Body of pancreas (tissue), 4 donors: ENCODE measurements around the gene TMPRSS11B. TPM values are rescaled to one million over a fixed set of nuclear protein-coding genes. Genes with fewer than 3 reads are reported as not detected.
"Not testable (repeated sequence)": the region's sequence is repeated elsewhere in the genome, so short reads cannot be mapped to it uniquely, and the experiment has no call there.

Source experiments
- ATAC-seq: fragments of 150-250 bp; one replicate; pipeline ENCODE4 v1.9.1; 2016
- DNase-seq, 4 donors: peaks; one replicate each; pipeline ENCODE4 v3.0.0-alpha.2; 2019
- H3K27ac ChIP-seq, 4 donors: fragments of 200-600 bp; sonication (generic); 1 replicate in 3 of 4; 2 replicates in 1 of 4; pipeline versions ENCODE4 v1.5.1 to v1.6.1; 2016 to 2019; ENCODE audit warnings: mild to moderate bottlenecking in 1 of 4, mixed read lengths in 1 of 4, moderate library complexity in 1 of 4
- H3K27me3 ChIP-seq, 2 donors: fragments of 200-600 bp; sonication (generic); one replicate each; pipeline ENCODE4 v1.6.0; 2016; ENCODE audit warnings: mild to moderate bottlenecking in 1 of 2
- H3K36me3 ChIP-seq, 2 donors: fragments of 200-600 bp; sonication (generic); replicated peaks in 1 of 2; 2 replicates each; pipeline ENCODE4 v1.5.1; 2016; ENCODE audit warnings: low read depth in 2 of 2; ENCODE audit not compliant: insufficient read depth in 1 of 2
- H3K4me1 ChIP-seq: fragments of 200-600 bp; sonication (generic); one replicate; pipeline ENCODE4 v1.6.0; 2016
- H3K4me3 ChIP-seq, 2 donors: fragments of 200-600 bp; sonication (generic); 1 replicate in 1 of 2; 2 replicates in 1 of 2; pipeline ENCODE4 v1.5.1; 2016 to 2019
- H3K9me3 ChIP-seq, 3 donors: fragments of 200-600 bp; sonication (generic); 1 replicate in 2 of 3; 2 replicates in 1 of 3; pipeline ENCODE4 v1.5.1; 2016
- CTCF ChIP-seq, 7 experiments: fragments of 450-650 bp in 4 of 7; fragments of 200-600 bp in 3 of 7; sonication (generic) in 3 of 7; IDR thresholded peaks; one replicate each; pipeline ENCODE4 v1.5.1; 2016 to 2019; ENCODE audit warnings: antibody characterized with exemption in 7 of 7
- POLR2A ChIP-seq, 3 donors: fragments of 450-650 bp; IDR thresholded peaks; one replicate each; pipeline ENCODE4 v1.6.1; 2016; ENCODE audit warnings: antibody characterized with exemption in 3 of 3, mild to moderate bottlenecking in 2 of 3
- WGBS, 2 donors: methylation state at CpG; one replicate each; pipeline ENCODE4 v1.1.5; 2017; 5-methylcytosine and 5-hydroxymethylcytosine counted together
- intact Hi-C: fragments of 100-400 bp; cut with DNase I; formaldehyde crosslinking; loops from one replicate; pipeline ENCODE4 v1.15.1; 2023
- total RNA-seq, 2 donors: library from RNA; depleted of rRNA; stranded (reverse); fragments of >200 nt; gene quantifications; one replicate each; pipeline ENCODE4 v1.1.0, GENCODE V29; 2016

Gene TMPRSS11B
- total RNA-seq, 2 donors from 2014 or later: not detected

- WGBS, 2 donors: 56 to 65% methylated on average over 1 of the region's 1 CpG
- no peak overlapping the region for H3K27ac ChIP-seq
- intact Hi-C loops: no loop called here
Observed at GRCh38 chr4:68209003-68209402, 36.5 kb downstream of the TMPRSS11B start.

GRCh38 chr4:68194305-68194704 lies 51.2 kb downstream of the TMPRSS11B start:
- H3K27me3 ChIP-seq, H3K27ac ChIP-seq, DNase-seq, H3K4me1 ChIP-seq, H3K36me3 ChIP-seq, H3K4me3 ChIP-seq, ATAC-seq, intact Hi-C loops, H3K9me3 ChIP-seq: not testable (repeated sequence)
- WGBS, 2 donors: 63 to 74% methylated on average over 3 to 5 of the region's 5 CpGs

More at GRCh38 chr4:68209003-68209402, 36.5 kb downstream of the TMPRSS11B start:
- Histone ChIP-seq H3K36me3 (no peaks in the 10 kb centered on the region), H3K27me3 (no peaks in the 10 kb centered on the region), H3K4me1 (no peaks in the 10 kb centered on the region), H3K9me3 (no peaks in the 10 kb centered on the region), H3K4me3 (no peak overlapping the region)
- DNase-seq (no peak), ATAC-seq (no peak)
- TF ChIP-seq CTCF (IDR thresholded peaks at IDR 0.05): no peak
- no peak for TF ChIP-seq POLR2A (IDR thresholded peaks at IDR 0.05)

- intact Hi-C loops: no loop called here
- no peak overlapping the region for H3K27ac ChIP-seq
- 47 to 61% methylated on average over 1 of the region's 1 CpG for WGBS, 2 donors
- DNase-seq (no peak), ATAC-seq (no peak)
- TF ChIP-seq CTCF (IDR thresholded peaks at IDR 0.05) (no peak), POLR2A (IDR thresholded peaks at IDR 0.05) (no peak)
- H3K36me3 ChIP-seq: no peaks in the 10 kb centered on the region
- H3K4me3 ChIP-seq: no peak overlapping the region
- H3K4me1 ChIP-seq: no peaks in the 10 kb centered on the region
- no peaks in the 10 kb centered on the region for H3K27me3 ChIP-seq
- no peaks in the 10 kb centered on the region for H3K9me3 ChIP-seq
Observed at GRCh38 chr4:68193194-68193593, 52.3 kb downstream of the TMPRSS11B start.

- Histone ChIP-seq H3K9me3 (no peaks in the 10 kb centered on the region), H3K27me3 (no peaks in the 10 kb centered on the region), H3K36me3 (no peaks in the 10 kb centered on the region), H3K4me1 (no peaks in the 10 kb centered on the region), H3K4me3 (no peak overlapping the region), H3K27ac (no peak overlapping the region)
- ATAC-seq (no peak), DNase-seq (no peak)
- intact Hi-C loops: no loop called here
- WGBS, 2 donors: 53 to 63% methylated on average over 2 of the region's 2 CpGs
- TF ChIP-seq CTCF (IDR thresholded peaks at IDR 0.05) (no peak), POLR2A (IDR thresholded peaks at IDR 0.05) (no peak)
Observed at GRCh38 chr4:68187145-68187544, 58.3 kb downstream of the TMPRSS11B start.

- no peaks in the 10 kb centered on the region for H3K36me3 ChIP-seq
- no peak for ATAC-seq
- no peak overlapping the region for H3K27ac ChIP-seq
- H3K4me1 ChIP-seq: no peaks in the 10 kb centered on the region
- intact Hi-C loops: no loop called here
- H3K27me3 ChIP-seq: no peaks in the 10 kb centered on the region
- H3K4me3 ChIP-seq: no peak overlapping the region
- no peaks in the 10 kb centered on the region for H3K9me3 ChIP-seq
- DNase-seq: no peak
- no peak for TF ChIP-seq POLR2A (IDR thresholded peaks at IDR 0.05)
- no peak for TF ChIP-seq CTCF (IDR thresholded peaks at IDR 0.05)
Observed at GRCh38 chr4:68184923-68185322, 60.6 kb downstream of the TMPRSS11B start.
